Superior temporal gyrus (tissue), 1 donor: ENCODE results near the gene ANKLE1.
"Not testable (repeated sequence)": the region's sequence is repeated elsewhere in the genome, so short reads cannot be mapped to it uniquely, and the experiment has no call there.

Experiments used
- DNase-seq: peaks from one replicate; pipeline ENCODE4 v3.0.0-alpha.2; 2016; ENCODE audit errors: extremely low spot score

The ANKLE1 gene

GRCh38 chr19:17283504-17283996 lies 1.8 kb downstream of the ANKLE1 start:
- no peak for DNase-seq

- no peak for DNase-seq
Observed at GRCh38 chr19:17285415-17286135, 3.9 kb downstream of the ANKLE1 start.

GRCh38 chr19:17286263-17286662 lies 4.6 kb downstream of the ANKLE1 start:
- DNase-seq, result no peak

GRCh38 chr19:17286752-17287151 lies 5.1 kb downstream of the ANKLE1 start:
- no peak for DNase-seq

- peak; percentile 9 for DNase-seq
Observed at GRCh38 chr19:17289489-17289888, 7.8 kb downstream of the ANKLE1 start.

- DNase-seq, result peak; percentile 62
Observed at GRCh38 chr19:17292301-17293074, 10.8 kb downstream of the ANKLE1 start.

GRCh38 chr19:17293605-17294004 lies 11.9 kb downstream of the ANKLE1 start:
- no peak for DNase-seq

- DNase-seq, result no peak
Observed at GRCh38 chr19:17294051-17294891, 12.6 kb downstream of the ANKLE1 start.

GRCh38 chr19:17295551-17295950 lies 13.8 kb downstream of the ANKLE1 start:
- not testable (repeated sequence) for DNase-seq

GRCh38 chr19:17296273-17296672 lies 14.6 kb downstream of the ANKLE1 start:
- no peak for DNase-seq

GRCh38 chr19:17296976-17297375 lies 15.3 kb downstream of the ANKLE1 start:
- no peak for DNase-seq

- no peak for DNase-seq
Observed at GRCh38 chr19:17300992-17301619, 19.4 kb downstream of the ANKLE1 start.

GRCh38 chr19:17302391-17303166 lies 20.9 kb downstream of the ANKLE1 start:
- DNase-seq, result no peak

- peak; percentile 87 for DNase-seq
Observed at GRCh38 chr19:17303167-17303939, 21.7 kb downstream of the ANKLE1 start, which contains the start of gene ABHD8. TSS of gene ABHD8 (minus strand) at chr19:17303425. CDS start at chr19:17301616, 1,809 bp downstream.

GRCh38 chr19:17303940-17304267 lies 22.2 kb downstream of the ANKLE1 start:
- no peak for DNase-seq

GRCh38 chr19:17304386-17305215 lies 22.9 kb downstream of the ANKLE1 start:
- DNase-seq, result no peak

- no peak for DNase-seq
Observed at GRCh38 chr19:17305216-17305516, 23.5 kb downstream of the ANKLE1 start.

GRCh38 chr19:17305517-17306284 lies 24.0 kb downstream of the ANKLE1 start, which contains the start of gene MRPL34:
TSS of gene MRPL34 (plus strand) at chr19:17305872. CDS start at chr19:17305893, 21 bp downstream.
- DNase-seq, result peak; percentile 99
